HG03575 (cell line): ENCODE measurements around the gene FMNL2.

Source experiments
- ATAC-seq: cut with Tn5 transposase; IDR thresholded peaks from one replicate; pipeline ENCODE4 v1.9.1; 2021; ENCODE audit not compliant: unreplicated experiment, insufficient number of reproducible peaks, low FRiP score; ENCODE audit errors: extremely low read depth

The FMNL2 gene

GRCh38 chr2:152635635-152636298 is 300.8 kb downstream of the FMNL2 start:
- no peak for ATAC-seq

- no peak for ATAC-seq
Measured at GRCh38 chr2:152637251-152637650, 302.3 kb downstream of the FMNL2 start.

GRCh38 chr2:152638056-152638455 is 303.1 kb downstream of the FMNL2 start:
- ATAC-seq, result no peak

GRCh38 chr2:152638590-152638989 is 303.6 kb downstream of the FMNL2 start:
- no peak for ATAC-seq

DNA sequence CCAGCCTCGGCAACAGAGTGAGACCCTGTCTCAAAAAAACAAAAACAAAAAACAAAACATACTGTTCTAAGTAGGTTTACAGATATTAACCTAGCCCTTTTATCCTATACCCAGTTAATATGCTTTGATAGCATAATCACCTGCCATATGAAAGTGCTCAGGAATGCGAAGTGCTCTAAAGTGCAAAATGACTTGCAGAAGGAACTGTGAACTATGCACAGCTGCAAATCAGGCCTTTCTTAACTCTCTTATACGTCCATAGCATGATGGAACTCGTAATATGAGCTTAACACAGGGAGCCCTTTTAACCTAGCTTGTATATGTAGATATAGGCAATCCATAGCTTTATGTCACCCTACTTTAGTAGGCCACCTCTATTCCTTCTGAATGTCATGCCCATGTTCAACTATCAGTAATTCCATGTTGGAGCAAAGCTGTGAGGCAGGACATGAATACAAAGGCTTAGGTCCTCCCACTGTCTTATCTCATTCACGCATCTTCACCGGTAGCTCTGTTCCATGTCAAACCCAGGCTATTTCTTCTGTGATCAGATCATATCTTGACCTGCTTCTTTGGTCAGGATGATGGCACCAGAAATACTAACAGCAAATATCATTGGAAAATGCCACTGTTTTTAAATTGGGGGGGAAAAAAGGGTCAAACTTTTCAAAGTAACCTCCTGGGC is 309.4 kb downstream of the FMNL2 start:
- no peak for ATAC-seq

DNA sequence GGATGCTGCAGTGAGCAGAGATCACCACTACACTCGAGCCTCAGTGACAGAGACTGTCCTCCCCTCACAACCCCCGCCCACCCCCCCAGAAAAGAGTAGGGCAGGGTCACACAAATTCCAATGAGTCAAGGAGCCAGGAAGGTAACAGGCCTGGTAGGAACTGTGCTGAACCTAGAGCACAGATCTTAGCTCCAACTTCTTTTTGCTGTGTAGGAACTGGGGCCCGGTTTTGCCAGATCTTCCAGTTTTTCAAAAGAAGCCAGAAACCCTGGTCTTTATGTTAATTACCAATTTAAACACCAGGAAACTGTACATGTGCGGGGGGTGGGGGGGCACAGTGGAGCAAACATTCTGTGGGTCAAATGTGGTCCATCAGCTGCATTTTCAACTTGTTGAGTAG is 311.3 kb downstream of the FMNL2 start:
- no peak for ATAC-seq

DNA sequence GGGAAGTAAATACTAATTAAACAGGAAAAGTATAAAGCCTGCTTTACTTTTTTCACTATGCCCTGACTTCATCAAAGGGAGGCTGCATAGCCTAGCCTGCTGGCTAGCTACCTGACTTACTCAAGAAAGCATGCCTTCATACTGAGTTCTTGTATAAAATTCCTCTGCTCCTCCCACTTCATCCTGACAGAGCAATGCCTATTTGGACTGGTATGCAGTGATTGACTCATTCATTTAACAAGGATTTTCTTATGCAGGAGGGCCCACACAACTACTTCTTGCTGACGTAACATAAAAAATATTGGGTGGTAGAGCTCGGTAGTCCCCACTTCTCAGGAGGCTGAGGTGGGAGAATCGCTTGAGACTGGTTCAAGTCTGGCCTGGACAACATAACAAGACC is 311.8 kb downstream of the FMNL2 start:
- no peak for ATAC-seq

GRCh38 chr2:152647552-152647951 is 312.6 kb downstream of the FMNL2 start:
- no peak for ATAC-seq

GRCh38 chr2:152648336-152648735 is 313.4 kb downstream of the FMNL2 start:
- no peak for ATAC-seq

DNA sequence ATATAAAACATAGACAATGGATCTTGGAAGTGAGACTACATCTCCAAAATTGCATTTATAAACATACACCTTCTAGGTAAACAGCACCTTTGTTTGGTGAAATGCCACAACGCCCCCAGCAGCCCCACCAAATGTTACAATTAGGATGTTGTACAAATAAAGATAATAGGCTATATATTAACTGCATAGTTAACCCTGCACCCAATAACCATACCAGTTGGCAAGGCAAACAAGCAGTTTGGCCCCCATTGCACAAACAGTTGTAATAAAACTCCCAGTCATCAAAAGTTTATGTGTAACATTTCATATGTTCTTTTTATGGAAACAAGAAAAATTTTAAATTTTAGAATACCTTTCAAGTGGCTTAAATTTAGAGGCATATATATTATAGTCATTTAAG is 315.0 kb downstream of the FMNL2 start:
- ATAC-seq, result no peak

DNA sequence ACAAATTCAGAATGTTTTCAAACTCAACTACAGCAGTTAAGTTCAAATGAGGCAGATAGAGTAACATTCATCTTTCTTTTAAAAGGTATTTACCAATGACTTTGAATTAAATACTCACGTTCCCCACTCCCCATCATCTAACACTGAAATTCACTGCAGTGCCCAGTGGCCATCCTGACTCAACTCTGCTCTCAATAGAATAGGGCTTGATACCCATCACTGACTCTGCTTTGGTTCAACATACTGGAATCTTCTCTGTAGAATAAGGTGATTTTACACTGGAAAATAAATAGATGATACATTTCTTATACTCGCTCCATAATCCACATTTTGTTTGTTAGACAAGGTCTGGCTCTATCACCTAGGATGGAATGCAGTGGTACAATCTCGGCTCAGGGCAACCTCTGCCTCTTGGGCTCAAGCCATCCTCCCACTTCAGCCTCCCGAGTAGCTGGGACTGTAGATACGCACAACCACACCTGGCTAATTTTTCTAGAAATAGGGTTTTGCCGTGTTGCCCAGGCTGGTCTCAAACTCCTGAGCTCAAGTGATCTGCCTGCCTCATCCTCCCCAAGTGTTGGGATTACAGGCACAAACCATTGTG is 315.9 kb downstream of the FMNL2 start:
- no peak for ATAC-seq

- ATAC-seq, result no peak
Measured at GRCh38 chr2:152651834-152652233, 316.9 kb downstream of the FMNL2 start.

DNA sequence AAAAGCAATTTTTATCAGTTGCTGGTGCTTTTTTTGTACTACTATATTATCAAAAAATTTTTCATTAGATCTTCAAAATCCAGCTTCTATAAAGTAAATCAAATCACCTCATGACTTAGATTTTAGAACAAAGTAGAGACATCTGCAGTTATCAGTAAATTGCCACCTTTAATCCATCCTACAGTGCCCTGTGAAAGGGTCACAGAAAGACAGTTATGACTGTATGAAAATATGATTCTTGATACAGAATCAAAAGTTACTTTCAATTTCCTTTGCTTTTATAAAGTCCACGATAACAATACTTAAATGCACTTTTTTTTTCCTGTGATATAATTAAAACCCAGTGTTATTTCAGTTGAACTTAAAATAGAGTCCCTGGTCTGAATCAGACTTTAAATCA is 320.9 kb downstream of the FMNL2 start:
- peak; percentile 44 for ATAC-seq

DNA sequence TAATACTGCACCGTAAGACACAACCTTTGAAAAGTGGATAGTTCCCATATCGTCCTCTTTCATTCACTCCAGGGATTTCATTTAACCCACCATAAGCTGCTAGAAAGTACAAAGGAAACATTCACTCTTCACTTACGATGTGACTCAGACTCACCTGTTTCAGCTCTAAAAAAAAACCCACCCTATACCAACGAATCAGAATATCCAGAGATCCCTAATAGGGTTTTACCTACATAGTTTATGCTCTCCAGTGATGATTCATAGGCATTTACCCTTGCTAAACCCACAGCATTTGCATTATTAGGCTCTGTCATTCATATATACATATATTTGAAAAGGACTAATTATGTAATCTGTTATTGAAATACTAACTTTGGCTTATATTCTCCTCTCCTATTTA is 322.1 kb downstream of the FMNL2 start:
- ATAC-seq, result no peak

GRCh38 chr2:152658221-152658620 is 323.2 kb downstream of the FMNL2 start:
- no peak for ATAC-seq

GRCh38 chr2:152661076-152661475 is 326.1 kb downstream of the FMNL2 start:
- no peak for ATAC-seq

DNA sequence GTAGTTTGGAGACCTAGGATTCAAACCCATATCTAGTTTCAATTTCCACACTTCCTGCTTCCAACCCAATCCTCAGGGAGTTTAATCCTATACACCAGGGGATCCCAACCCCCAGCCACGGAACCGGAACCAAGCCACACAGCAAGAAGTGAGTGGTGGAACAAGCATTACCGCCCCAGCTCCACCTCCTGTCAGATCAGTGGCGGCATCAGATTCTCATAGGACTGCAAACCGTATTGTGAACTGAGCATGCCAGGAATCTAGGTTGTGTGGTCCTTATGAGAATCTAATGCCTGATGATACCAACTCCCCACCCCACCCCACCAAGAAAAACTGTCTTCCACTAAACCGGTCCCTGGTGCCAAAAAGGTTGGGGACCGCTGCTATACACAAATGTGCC is 329.8 kb downstream of the FMNL2 start:
- ATAC-seq, result no peak

GRCh38 chr2:152674334-152674733 is 339.4 kb downstream of the FMNL2 start:
- ATAC-seq, result no peak

DNA sequence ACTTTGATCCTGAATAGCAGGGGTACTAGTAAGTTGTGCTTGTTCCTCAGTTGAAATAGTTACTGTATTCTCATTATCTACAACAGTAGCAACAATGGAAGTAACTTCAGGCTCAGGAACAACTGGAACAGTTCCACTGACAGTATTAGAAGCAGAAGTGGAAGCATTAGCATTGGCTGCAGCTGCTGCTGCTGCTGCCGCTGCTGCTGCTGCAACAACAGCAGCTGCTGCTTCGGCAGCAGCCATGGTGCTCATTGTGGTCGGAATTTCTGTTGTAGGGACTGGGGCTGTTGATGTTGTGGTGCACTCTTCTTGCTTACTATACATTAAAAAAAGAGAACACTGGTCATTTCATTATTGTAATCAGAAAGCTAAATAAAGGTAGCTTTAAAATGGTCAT is 341.5 kb downstream of the FMNL2 start:
- no peak for ATAC-seq

GRCh38 chr2:152678808-152679207 is 343.8 kb downstream of the FMNL2 start:
- no peak for ATAC-seq
